GM19025 (cell line): ENCODE data around the gene GPX7.

Experiments used
- ATAC-seq: cut with Tn5 transposase; IDR thresholded peaks from one replicate; pipeline ENCODE4 v1.9.1; 2021; ENCODE audit warnings: mild to moderate bottlenecking, low read depth, moderate library complexity; ENCODE audit not compliant: unreplicated experiment

The GPX7 gene

DNA sequence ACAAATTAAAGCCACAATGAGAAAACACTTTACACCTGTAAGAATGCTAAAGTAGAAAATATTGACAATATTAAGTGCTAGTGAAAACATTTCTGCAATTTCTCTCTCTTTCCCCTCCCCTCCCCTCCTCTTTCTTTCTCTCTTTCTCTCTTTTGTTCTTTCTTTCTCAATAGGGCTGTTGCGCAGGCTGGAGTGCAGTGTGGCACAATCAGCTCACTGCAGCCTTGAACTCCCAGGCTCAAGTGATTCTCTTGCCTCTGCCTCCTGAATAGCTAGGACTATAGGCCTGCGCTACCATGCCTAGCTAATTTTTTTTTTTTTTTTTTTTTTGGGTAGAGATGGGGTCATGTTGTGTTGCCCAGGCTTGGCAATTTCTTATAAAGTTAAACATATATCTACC lies 24.9 kb downstream of the GPX7 start:
- ATAC-seq: no peak

DNA sequence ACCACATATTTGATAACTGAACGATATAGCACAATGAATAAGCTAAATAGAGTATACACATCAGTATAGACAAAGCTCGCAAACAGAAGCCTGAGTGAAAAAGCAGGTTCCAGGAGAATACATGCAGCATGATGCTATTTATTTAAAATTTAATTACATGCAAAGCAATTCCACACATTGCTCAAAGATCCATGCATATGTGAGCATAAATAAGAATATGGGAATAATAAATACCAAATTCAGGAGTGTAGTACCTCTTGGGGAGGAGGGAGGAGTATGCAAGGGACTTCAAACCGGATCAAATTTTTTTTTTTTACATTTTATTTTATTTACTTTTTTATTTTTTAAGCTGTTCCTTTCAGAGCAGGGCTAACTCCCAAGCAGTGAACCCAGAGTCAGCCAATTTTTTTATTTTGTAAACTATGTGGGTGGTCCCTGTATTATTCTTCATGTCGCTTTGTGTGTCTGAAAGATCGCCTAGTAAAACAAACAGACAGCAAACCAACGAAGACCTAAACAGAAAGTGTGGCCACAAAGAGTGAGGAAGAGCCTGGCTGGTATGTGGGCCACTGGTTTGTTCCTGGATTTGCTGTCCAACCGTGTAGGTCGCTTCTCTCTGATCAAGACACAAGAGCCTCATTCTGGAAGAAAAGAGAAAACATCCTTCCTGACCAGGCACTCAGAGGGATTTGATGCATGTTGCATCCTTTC lies 26.6 kb downstream of the GPX7 start:
- no peak for ATAC-seq

DNA sequence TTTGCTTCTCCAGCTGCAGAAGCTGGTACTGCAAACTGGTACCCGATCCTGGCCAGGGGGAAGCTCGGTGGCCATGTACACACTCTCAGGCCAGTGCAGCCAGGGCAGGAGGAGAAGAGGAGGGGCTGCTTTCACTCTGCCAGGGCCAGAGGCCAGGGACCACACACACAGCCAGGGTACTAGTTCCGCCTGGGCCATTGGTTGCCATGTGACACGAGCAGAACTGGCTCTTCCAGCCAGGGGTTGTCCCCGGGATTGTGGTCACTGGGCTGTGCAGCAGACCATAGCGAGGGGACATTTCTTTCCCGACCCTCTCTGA lies 27.1 kb downstream of the GPX7 start:
- no peak for ATAC-seq

GRCh38 chr1:52629667-52630066 lies 27.5 kb downstream of the GPX7 start:
- no peak for ATAC-seq

GRCh38 chr1:52631759-52632331 lies 29.7 kb downstream of the GPX7 start:
- no peak for ATAC-seq

- no peak for ATAC-seq
Measured at GRCh38 chr1:52632732-52633290, 30.6 kb downstream of the GPX7 start, which contains the start of gene SHISAL2A. Gene SHISAL2A, plus strand, starts transcription at chr1:52633168. Its CDS starts 326 bp downstream, at chr1:52633494.

DNA sequence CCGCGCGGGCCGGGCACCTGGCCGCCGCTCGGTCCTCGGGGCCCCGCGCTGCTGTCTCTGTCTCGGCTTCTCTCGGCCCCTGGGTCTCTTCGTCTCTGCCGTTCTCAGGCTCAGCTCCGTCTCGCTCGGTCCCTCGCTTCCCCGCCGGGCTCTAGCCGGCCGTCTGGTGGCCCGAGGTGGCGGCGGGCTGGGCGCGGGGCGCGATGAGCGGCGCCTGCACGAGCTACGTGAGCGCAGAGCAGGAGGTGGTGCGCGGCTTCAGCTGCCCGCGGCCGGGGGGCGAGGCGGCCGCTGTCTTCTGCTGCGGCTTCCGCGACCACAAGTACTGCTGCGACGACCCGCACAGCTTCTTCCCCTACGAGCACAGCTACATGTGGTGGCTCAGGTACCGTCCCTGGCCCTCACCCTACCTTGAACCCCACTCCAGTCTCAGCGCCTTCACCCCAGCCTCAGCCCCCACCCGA lies 31.2 kb downstream of the GPX7 start:
- no peak for ATAC-seq

- ATAC-seq: no peak
Measured at GRCh38 chr1:52634111-52634510, 31.9 kb downstream of the GPX7 start.

DNA sequence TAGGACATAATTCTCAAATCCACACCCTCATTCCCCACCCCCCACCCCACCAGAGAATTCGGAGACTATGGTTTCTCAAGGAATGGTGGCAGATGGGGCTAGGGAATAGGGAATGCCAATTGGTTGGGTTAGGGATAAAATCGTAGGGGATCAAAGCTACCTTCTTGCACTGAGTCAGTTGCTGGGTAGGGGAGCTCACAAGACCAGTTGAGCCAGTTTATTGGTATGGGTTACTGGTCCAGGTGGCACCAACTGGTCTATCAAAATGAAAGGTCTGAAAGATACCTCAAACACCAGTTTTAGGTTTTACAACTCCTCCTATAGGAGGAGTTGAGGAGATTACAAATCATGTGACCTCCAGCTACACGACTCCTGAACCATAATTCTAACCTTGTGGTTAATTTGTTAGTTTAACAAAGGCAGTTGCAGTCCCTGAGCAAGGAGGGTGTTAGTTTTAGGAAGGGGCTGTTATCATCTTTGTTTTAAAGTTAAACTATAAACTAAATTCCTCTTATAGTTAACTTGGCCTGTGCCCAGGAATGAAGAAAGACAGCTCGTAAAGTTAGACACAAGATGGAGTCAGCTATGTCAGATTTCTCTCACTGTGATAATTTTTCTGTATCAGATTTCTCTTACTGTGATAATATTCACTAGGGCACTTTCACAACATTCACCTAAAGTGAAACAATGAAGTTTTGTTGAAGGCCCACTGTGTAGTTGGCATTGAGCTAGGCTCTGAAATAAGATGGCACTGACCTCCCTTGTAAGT lies 33.3 kb downstream of the GPX7 start:
- no peak for ATAC-seq

GRCh38 chr1:52636721-52637695 lies 34.8 kb downstream of the GPX7 start:
- ATAC-seq: peak; percentile 67

DNA sequence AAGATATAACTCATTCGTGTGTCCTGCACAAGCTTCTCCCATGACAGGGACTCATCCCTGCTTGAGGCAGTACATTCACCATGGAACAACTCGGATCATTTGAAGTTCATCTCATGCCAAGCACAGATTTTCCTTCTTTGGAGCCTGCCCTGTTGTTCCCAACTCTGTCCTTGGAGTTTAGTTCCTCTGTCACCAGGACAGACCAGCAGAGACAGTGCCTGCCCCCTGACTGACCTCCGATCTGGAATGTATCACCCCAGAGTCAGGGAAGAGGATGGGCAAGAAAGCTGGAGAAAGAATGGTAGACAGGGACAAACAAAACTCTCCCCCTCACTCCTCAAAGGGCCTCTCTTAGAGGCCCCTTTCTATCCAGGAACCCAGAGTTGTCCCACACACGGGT lies 35.8 kb downstream of the GPX7 start:
- ATAC-seq: no peak

DNA sequence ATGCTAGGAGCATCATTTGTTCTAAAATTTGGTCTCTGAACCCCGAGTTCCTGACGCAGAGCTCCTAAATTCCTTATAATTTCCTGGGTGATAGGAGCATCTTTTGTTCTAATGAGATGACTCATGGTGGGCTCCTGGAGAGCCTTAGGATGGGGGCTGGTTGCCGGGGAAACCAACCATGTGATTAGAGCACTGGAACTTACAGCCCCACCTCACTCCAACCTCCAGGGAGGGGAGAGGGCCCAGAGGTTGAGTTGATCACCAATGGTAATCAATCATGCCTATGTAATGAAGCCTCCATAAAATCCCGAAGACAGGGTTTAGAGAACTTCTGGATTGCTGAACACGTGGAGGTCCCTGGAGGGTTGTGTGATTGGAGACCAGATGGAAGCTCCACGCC lies 38.5 kb downstream of the GPX7 start:
- no peak for ATAC-seq

- ATAC-seq: no peak
Measured at GRCh38 chr1:52641307-52641706, 39.1 kb downstream of the GPX7 start.

DNA sequence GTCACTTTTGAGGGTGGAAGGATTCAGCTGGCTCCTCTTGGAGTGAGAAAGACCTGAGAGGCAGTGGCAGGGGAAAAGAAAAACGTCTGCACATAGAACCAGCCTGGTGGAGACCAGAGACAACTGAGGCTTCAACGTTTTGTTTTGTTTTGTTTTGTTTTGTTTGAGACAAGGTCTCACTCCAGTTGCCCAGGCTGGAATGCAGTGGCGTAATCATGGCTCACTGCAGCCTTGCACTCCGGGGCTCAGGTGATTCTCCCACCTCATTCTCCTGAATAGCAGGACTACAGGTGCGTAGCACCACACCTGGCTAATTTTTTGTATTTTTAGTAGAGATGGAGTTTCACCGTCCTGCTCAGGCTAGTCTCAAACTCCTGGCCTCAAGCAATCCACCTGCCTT lies 43.1 kb downstream of the GPX7 start:
- ATAC-seq: no peak

DNA sequence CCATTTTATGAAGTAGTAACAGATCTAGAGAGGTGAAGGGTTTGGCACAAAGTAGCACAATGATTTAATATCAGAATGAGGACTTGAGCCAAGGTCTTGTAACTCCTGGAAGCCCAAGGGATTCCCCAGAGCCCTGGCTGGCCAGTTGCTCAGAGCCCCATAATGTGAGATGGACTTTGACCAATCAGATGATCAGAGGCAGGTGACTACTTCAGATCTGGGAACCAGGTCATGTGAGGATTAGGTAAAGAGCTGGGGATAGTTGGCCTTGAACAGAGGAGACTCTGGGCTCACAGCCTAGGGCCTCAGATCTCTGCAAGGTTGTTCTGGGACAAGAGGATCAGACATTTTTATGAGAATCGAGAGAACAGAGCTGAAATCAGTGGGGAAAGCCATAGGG lies 49.7 kb downstream of the GPX7 start:
- no peak for ATAC-seq

GRCh38 chr1:52653207-52653849 lies 51.2 kb downstream of the GPX7 start:
- no peak for ATAC-seq

GRCh38 chr1:52654063-52654462 lies 51.9 kb downstream of the GPX7 start:
- ATAC-seq: no peak

DNA sequence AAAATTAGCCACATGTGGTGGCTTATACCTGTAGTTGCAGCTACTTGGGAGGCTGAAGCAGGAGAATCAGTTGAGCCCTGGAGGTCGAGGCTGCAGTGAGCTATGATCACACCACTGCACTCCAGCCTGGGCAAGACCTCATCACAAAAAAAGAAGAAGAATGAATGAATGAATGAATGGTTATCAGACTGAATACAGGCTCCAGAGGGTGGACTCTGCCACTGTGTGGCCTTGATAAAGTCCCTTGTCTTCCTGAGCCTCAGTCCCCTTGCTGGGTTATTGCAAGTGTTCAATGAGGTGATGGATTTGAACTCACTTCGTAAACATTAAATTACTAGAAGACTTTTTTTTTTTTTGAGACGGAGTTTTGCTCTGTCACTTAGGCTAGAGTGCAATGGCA lies 55.5 kb downstream of the GPX7 start:
- no peak for ATAC-seq
